ENCODE data around the gene DLG2.

Gene DLG2

GRCh38 chr11:83659466-83659865 lies 1967.7 kb downstream of the DLG2 start:
- no peak for DNase-seq (ENCODE audit: low read depth)
- no peak overlapping the region for H3K4me3 ChIP-seq (ENCODE audit: low read length)
- TF ChIP-seq CTCF (IDR thresholded peaks at IDR 0.05; ENCODE audit: insufficient read depth, low read depth, low read length, missing control alignments) = no peak

GRCh38 chr11:83656796-83657330 lies 1970.3 kb downstream of the DLG2 start:
- no peak for DNase-seq (ENCODE audit: low read depth)
- H3K4me3 ChIP-seq (ENCODE audit: low read length) = no peak overlapping the region
- no peak for TF ChIP-seq CTCF (IDR thresholded peaks at IDR 0.05; ENCODE audit: insufficient read depth, low read depth, low read length, missing control alignments)

GRCh38 chr11:83655976-83656375 lies 1971.2 kb downstream of the DLG2 start:
- no peak for DNase-seq (ENCODE audit: low read depth)
- no peak for TF ChIP-seq CTCF (IDR thresholded peaks at IDR 0.05; ENCODE audit: insufficient read depth, low read depth, low read length, missing control alignments)
- no peak overlapping the region for H3K4me3 ChIP-seq (ENCODE audit: low read length)

GRCh38 chr11:83649528-83649855 lies 1977.7 kb downstream of the DLG2 start:
- DNase-seq (ENCODE audit: low read depth) = no peak
- no peak for TF ChIP-seq CTCF (IDR thresholded peaks at IDR 0.05; ENCODE audit: insufficient read depth, low read depth, low read length, missing control alignments)
- no peak overlapping the region for H3K4me3 ChIP-seq (ENCODE audit: low read length)

- no peak overlapping the region for H3K4me3 ChIP-seq (ENCODE audit: low read length)
- no peak for TF ChIP-seq CTCF (IDR thresholded peaks at IDR 0.05; ENCODE audit: insufficient read depth, low read depth, low read length, missing control alignments)
- DNase-seq (ENCODE audit: low read depth) = peak; percentile 32
Measured at GRCh38 chr11:83648610-83649527, 1978.3 kb downstream of the DLG2 start.

GRCh38 chr11:83645561-83645960 lies 1981.6 kb downstream of the DLG2 start:
- DNase-seq (ENCODE audit: low read depth) = no peak
- no peak for TF ChIP-seq CTCF (IDR thresholded peaks at IDR 0.05; ENCODE audit: insufficient read depth, low read depth, low read length, missing control alignments)
- H3K4me3 ChIP-seq (ENCODE audit: low read length) = no peak overlapping the region

Data from epithelial cell of esophagus (primary cell).